Hepatocyte (in vitro differentiated cells): Measurements from ENCODE around the gene CELSR1. TPM values are rescaled to one million over a fixed set of nuclear protein-coding genes. Genes with fewer than 3 reads are reported as not detected.
A peak's percentile ranks its signal among the peaks of the same experiment; 100 is the strongest.

Source experiments
- DNase-seq: peaks from one replicate; pipeline ENCODE4 v3.0.0-alpha.2; 2016; ENCODE audit warnings: low spot score
- H2AFZ ChIP-seq: fragments of 200-600 bp; sonication (generic); 2 replicates; pipeline ENCODE4 v1.6.0; 2016; ENCODE audit warnings: antibody characterized with exemption, mild to moderate bottlenecking
- H3K27ac ChIP-seq: fragments of 200-600 bp; sonication (generic); 2 replicates; pipeline ENCODE4 v1.5.1; 2016; ENCODE audit warnings: mild to moderate bottlenecking
- H3K27me3 ChIP-seq: fragments of 200-600 bp; sonication (generic); 2 replicates; pipeline ENCODE4 v1.6.1; 2016
- H3K36me3 ChIP-seq: fragments of 200-600 bp; sonication (generic); replicated peaks from 2 replicates; pipeline ENCODE4 v1.5.1; 2016; ENCODE audit warnings: low read depth; ENCODE audit not compliant: insufficient read depth
- H3K4me1 ChIP-seq: fragments of 200-600 bp; sonication (generic); 2 replicates; pipeline ENCODE4 v1.5.1; 2016; ENCODE audit warnings: mild to moderate bottlenecking, moderate library complexity; ENCODE audit not compliant: insufficient read depth
- H3K4me2 ChIP-seq: fragments of 200-600 bp; sonication (generic); 2 replicates; pipeline ENCODE4 v1.6.0; 2016
- H3K4me3 ChIP-seq: fragments of 200-600 bp; sonication (generic); 2 replicates; pipeline ENCODE4 v1.5.1; 2016; ENCODE audit warnings: mild to moderate bottlenecking
- H3K79me2 ChIP-seq: fragments of 200-600 bp; sonication (generic); 2 replicates; pipeline ENCODE4 v1.6.0; 2017; ENCODE audit warnings: mild to moderate bottlenecking
- H3K9me2 ChIP-seq: fragments of 200-600 bp; sonication (generic); replicated peaks from 2 replicates; pipeline ENCODE4 v1.6.0; 2017; ENCODE audit warnings: mild to moderate bottlenecking; ENCODE audit not compliant: insufficient read depth
- H3K9me3 ChIP-seq: fragments of 200-600 bp; sonication (generic); 2 replicates; pipeline ENCODE4 v1.5.1; 2016; ENCODE audit warnings: low read depth, mild to moderate bottlenecking
- H4K20me1 ChIP-seq: fragments of 200-600 bp; sonication (generic); 2 replicates; pipeline ENCODE4 v1.6.0; 2016; ENCODE audit warnings: mild to moderate bottlenecking; ENCODE audit not compliant: insufficient read depth, poor library complexity, severe bottlenecking
- EZH2 ChIP-seq: fragments of 200-600 bp; sonication (generic); IDR thresholded peaks from 2 replicates; pipeline ENCODE4 v1.6.1; 2016; ENCODE audit warnings: antibody characterized with exemption, mild to moderate bottlenecking, borderline replicate concordance
- EZH2phosphoT487 ChIP-seq: fragments of 200-600 bp; sonication (generic); IDR thresholded peaks from one replicate; pipeline ENCODE4 v1.6.1; 2018; ENCODE audit warnings: antibody characterized with exemption, mild to moderate bottlenecking, low read depth, moderate library complexity; ENCODE audit not compliant: unreplicated experiment, severe bottlenecking
- WGBS: methylation state at CpG from one replicate; pipeline ENCODE4 v1.1.6; 2016; ENCODE audit warnings: low lambda C conversion rate; ENCODE audit errors: missing lambda C conversion rate; 5-methylcytosine and 5-hydroxymethylcytosine counted together
- polyA plus RNA-seq: library from polyadenylated mRNA; unstranded; fragments of >200 nt; fragmentation: Nextera tagmentation; extraction: Ambion mirVana; gene quantifications from 2 replicates; pipeline ENCODE4 v1.2.1, GENCODE V29; 2016
- total RNA-seq: library from RNA; depleted of rRNA; stranded (reverse); fragments of >200 nt; gene quantifications from 2 replicates; pipeline ENCODE4 v1.2.3, GENCODE V29; 2014
- TF ChIP-seq, protein P1 (sequence below): fragments of 200-600 bp; sonication (generic); IDR thresholded peaks from 2 replicates; pipeline ENCODE4 v1.5.1; 2016; ENCODE audit warnings: antibody characterized with exemption, mild to moderate bottlenecking; ENCODE audit not compliant: poor library complexity

CELSR1 gene
- total and polyA plus RNA-seq, 2 experiments from 2014 or later: 3.0 to 8.7 TPM

DNA sequence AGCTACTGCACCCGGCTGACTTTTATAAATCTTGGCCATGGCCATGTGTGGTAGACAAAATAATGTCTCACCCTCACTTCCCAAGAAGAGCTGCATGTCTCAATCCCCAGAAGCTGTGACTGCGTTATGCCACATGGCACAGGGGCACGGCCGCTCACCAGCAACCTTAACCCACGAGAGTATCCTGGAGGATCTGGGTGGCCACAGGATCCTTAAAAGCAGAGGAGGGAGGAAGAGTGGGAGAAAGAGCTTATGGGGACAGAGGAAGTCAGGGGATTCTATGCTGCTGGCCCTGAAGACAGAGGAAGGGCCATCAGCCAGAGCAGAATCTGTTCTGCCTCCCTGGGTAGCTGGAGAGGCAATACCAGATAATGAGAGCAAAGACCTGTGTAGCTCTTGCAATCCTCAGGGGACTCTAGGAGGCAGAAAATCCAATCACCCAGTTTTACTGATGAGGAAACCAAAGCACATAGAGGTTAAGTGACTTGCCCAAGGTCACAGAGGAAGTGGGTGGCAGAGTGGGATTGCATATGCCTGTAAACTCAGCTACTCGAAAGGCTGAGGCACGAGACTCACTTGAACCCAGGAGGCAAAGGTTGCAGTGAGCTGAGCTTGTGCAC, 55.3 kb downstream of the CELSR1 start:
- no peak overlapping the region for H2AFZ ChIP-seq
- H3K27ac ChIP-seq: no peak overlapping the region
- 98% methylated on average over 7 of the region's 7 CpGs for WGBS
- H3K4me1 ChIP-seq: peaks cover 7% of the 10 kb centered on the region
- H3K79me2 ChIP-seq: no peaks in the 10 kb centered on the region
- H3K4me2 ChIP-seq: no peak overlapping the region
- DNase-seq: no peak
- H3K36me3 ChIP-seq: no peaks in the 10 kb centered on the region
- H3K9me2 ChIP-seq: no peaks in the 10 kb centered on the region
- no peaks in the 10 kb centered on the region for H3K9me3 ChIP-seq
- no peaks in the 10 kb centered on the region for H3K27me3 ChIP-seq
- TF ChIP-seq, protein P1, sequence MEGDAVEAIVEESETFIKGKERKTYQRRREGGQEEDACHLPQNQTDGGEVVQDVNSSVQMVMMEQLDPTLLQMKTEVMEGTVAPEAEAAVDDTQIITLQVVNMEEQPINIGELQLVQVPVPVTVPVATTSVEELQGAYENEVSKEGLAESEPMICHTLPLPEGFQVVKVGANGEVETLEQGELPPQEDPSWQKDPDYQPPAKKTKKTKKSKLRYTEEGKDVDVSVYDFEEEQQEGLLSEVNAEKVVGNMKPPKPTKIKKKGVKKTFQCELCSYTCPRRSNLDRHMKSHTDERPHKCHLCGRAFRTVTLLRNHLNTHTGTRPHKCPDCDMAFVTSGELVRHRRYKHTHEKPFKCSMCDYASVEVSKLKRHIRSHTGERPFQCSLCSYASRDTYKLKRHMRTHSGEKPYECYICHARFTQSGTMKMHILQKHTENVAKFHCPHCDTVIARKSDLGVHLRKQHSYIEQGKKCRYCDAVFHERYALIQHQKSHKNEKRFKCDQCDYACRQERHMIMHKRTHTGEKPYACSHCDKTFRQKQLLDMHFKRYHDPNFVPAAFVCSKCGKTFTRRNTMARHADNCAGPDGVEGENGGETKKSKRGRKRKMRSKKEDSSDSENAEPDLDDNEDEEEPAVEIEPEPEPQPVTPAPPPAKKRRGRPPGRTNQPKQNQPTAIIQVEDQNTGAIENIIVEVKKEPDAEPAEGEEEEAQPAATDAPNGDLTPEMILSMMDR: no peak
- TF ChIP-seq EZH2phosphoT487 (no peak), EZH2 (no peak)
- no peak overlapping the region for H3K4me3 ChIP-seq
- no peaks in the 10 kb centered on the region for H4K20me1 ChIP-seq

DNA sequence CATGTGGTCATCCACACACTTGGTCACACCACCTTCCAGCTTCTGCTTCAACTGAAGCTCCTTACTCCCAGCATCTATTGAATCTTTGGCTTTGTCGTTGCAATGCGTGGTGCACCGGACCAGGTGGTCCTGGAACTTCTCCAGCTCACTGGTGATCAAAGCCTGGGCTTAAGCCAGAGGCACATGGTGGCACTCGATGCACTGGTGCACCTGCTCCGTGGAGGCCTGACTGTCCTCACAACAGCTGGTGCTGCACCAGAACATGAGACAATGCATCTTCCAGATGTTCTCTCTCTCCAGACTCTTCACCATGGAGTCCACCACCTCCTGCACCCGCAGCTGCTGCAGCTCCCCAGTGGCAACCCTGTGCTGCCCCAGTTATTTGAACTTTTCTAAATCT, 56.0 kb downstream of the CELSR1 start:
- H3K4me1 ChIP-seq: peaks cover 7% of the 10 kb centered on the region
- H3K27me3 ChIP-seq: no peaks in the 10 kb centered on the region
- WGBS: 89% methylated on average over 6 of the region's 6 CpGs
- H3K9me2 ChIP-seq: no peaks in the 10 kb centered on the region
- no peak overlapping the region for H3K4me3 ChIP-seq
- no peak overlapping the region for H3K4me2 ChIP-seq
- no peaks in the 10 kb centered on the region for H3K36me3 ChIP-seq
- H3K27ac ChIP-seq: no peak overlapping the region
- no peaks in the 10 kb centered on the region for H3K9me3 ChIP-seq
- TF ChIP-seq, protein P1: no peak
- TF ChIP-seq EZH2phosphoT487 (no peak), EZH2 (no peak)
- H2AFZ ChIP-seq: no peak overlapping the region
- H4K20me1 ChIP-seq: no peaks in the 10 kb centered on the region
- peak; percentile 2 for DNase-seq
- no peaks in the 10 kb centered on the region for H3K79me2 ChIP-seq

DNA sequence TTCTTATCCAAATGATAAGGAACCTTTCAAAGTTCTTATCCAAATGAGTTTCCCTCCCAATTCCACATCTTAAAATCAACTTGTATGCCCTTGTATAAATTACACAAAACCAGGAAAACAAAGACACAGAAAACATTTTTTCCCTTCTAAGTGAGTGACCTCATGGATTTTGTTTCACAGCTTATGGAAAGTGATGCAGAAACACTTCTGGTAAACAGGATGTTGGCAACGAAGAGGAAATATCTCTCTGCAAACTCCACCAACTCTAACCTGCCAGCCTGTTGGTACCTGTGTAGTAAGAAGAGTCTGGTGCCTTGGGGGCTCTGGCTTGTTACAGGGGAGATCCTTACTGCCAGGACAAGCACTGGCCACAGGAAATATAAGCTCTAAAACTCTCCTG, 57.0 kb downstream of the CELSR1 start:
- Histone ChIP-seq H3K27ac (no peak overlapping the region), H4K20me1 (no peaks in the 10 kb centered on the region), H3K4me2 (no peak overlapping the region), H3K4me1 (peaks cover 7% of the 10 kb centered on the region), H3K4me3 (no peak overlapping the region), H2AFZ (no peak overlapping the region), H3K27me3 (no peaks in the 10 kb centered on the region), H3K9me2 (no peaks in the 10 kb centered on the region), H3K9me3 (no peaks in the 10 kb centered on the region), H3K79me2 (no peaks in the 10 kb centered on the region), H3K36me3 (no peaks in the 10 kb centered on the region)
- TF ChIP-seq, protein P1: no peak
- 65% methylated on average over 1 of the region's 1 CpG for WGBS
- DNase-seq: peak; percentile 1

DNA sequence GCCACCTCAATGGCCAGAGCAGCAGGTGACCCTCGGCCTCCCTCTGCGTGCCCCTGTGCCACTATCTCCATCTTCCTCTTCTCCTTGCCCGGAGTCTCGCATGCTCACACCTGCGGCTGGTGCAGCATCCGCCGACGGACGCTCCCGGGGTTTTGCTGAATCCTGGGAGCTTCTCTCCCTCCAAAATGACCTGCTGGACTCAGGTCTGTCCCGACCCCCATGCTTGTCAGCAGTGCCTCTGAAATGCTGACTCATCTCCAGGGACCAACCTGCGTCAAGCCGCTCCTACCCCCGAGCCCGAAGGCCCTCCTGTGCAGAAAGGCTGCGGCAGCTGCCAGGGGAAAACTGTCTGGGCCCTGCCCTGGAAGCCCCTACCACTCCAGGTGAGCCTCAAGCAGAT, 58.4 kb downstream of the CELSR1 start:
- Histone ChIP-seq H3K27me3 (no peaks in the 10 kb centered on the region), H4K20me1 (no peaks in the 10 kb centered on the region), H3K27ac (no peak overlapping the region), H3K79me2 (no peaks in the 10 kb centered on the region), H3K9me3 (no peaks in the 10 kb centered on the region), H3K4me2 (no peak overlapping the region), H3K9me2 (no peaks in the 10 kb centered on the region), H3K4me3 (no peak overlapping the region), H3K4me1 (peaks cover 4% of the 10 kb centered on the region), H3K36me3 (no peaks in the 10 kb centered on the region), H2AFZ (no peak overlapping the region)
- TF ChIP-seq, protein P1: no peak
- TF ChIP-seq EZH2 (no peak), EZH2phosphoT487 (no peak)
- WGBS: 86% methylated on average over 16 of the region's 16 CpGs
- no peak for DNase-seq
